ENCODE results near the gene IL21. TPM values are rescaled to one million over a fixed set of nuclear protein-coding genes. Genes with fewer than 3 reads are reported as not detected.
A peak's percentile ranks its signal among the peaks of the same experiment; 100 is the strongest.

IL21 gene
- total RNA-seq, 1 experiment from 2014 or later, result not detected

- Histone ChIP-seq H2BK20ac (ENCODE audit: low read depth, low read length, poor library complexity, severe bottlenecking) (no peak overlapping the region), H4K5ac (ENCODE audit: insufficient read length, low read depth, low read length) (no peak overlapping the region), H2BK12ac (ENCODE audit: insufficient read length, low read depth, low read length) (no peak overlapping the region), H3K18ac (ENCODE audit: insufficient read length, low read depth, low read length) (no peak overlapping the region), H4K8ac (replicated peaks; ENCODE audit: insufficient read length, low read depth, low read length) (no peak overlapping the region), H3K79me1 (ENCODE audit: insufficient read depth, low read depth, low read length, poor library complexity, severe bottlenecking) (no peaks in the 10 kb centered on the region), H3K27me3 (ENCODE audit: insufficient read depth, low read length) (no peaks in the 10 kb centered on the region), H3K56ac (ENCODE audit: insufficient read length, low read depth, low read length) (no peak overlapping the region), H2BK15ac (ENCODE audit: low read depth, low read length) (no peak overlapping the region), H3K4me1 (ENCODE audit: insufficient read depth, low read length) (peaks cover 2% of the 10 kb centered on the region; the same call in 1 of the 2 replicates), H3K14ac (ENCODE audit: insufficient read depth, low read length) (no peak overlapping the region), H3K23ac (ENCODE audit: insufficient read length, low read depth, low read length) (no peak overlapping the region), H3K9me3 (ENCODE audit: control insufficient read depth, low read depth, low read length) (no peaks in the 10 kb centered on the region), H3K9ac (ENCODE audit: extremely low read depth, insufficient read length, low read length) (no peak overlapping the region), H2BK120ac (ENCODE audit: low read depth, low read length, poor library complexity, severe bottlenecking) (no peak overlapping the region), H3T11ph (ENCODE audit: low read length) (no peak overlapping the region), H3K79me2 (ENCODE audit: insufficient read depth, low read length) (no peaks in the 10 kb centered on the region), H3K23me2 (ENCODE audit: insufficient read length, low read depth, low read length, poor library complexity, severe bottlenecking) (no peaks in the 10 kb centered on the region), H3K4ac (ENCODE audit: low read depth, low read length) (no peak overlapping the region), H2AK5ac (ENCODE audit: insufficient read length, low read length) (no peak overlapping the region), H3K4me2 (ENCODE audit: insufficient read depth, insufficient read length, low read length) (no peak overlapping the region), H4K20me1 (ENCODE audit: control insufficient read depth, insufficient read depth, insufficient read length) (no peaks in the 10 kb centered on the region), H3K27ac (ENCODE audit: insufficient read length, low read depth, low read length) (no peak overlapping the region), H4K91ac (ENCODE audit: insufficient read length, low read depth, low read length) (no peak overlapping the region), H2AFZ (ENCODE audit: low read length) (no peak overlapping the region), H2BK5ac (ENCODE audit: insufficient read length, low read length) (no peak overlapping the region)
- H3K36me3 Mint-ChIP-seq (ENCODE audit: insufficient read depth in 1 of 3, low read depth in 3 of 3), result no peaks in the 10 kb centered on the region
- H3K27me3 Mint-ChIP-seq (ENCODE audit: low read depth), result peaks cover 2% of the 10 kb centered on the region; the same call in 1 of the 2 replicates
- peaks cover 3 to 9% of the 10 kb centered on the region in 2 experiments for H3K4me1 Mint-ChIP-seq
- H3K4me3 Mint-ChIP-seq, result no peak overlapping the region
- H3K9me3 Mint-ChIP-seq, result peaks cover 0 to 4% of the 10 kb centered on the region in 2 experiments; a peak in 2 of 5 replicates
- TF ChIP-seq CTCF (conservative IDR thresholded peaks at IDR 0.05), result no peak
- H3K27ac Mint-ChIP-seq, result peak overlapping the region in 1 of 3 experiments; percentile 32; a peak in 1 of 7 replicates
- no peak for DNase-seq
- no CpG with 5 or more reads among the region's 4 CpGs for WGBS (ENCODE audit: extremely low coverage, insufficient read length, low lambda C conversion rate)
Measured at GRCh38 chr4:122668241-122668640, 47.4 kb upstream of the IL21 start.

Data from H9 (cell line).